Panc1 (cell line): Measurements from ENCODE around the gene DDAH2. TPM values are rescaled to one million over a fixed set of nuclear protein-coding genes. Genes with fewer than 3 reads are reported as not detected.
A peak's percentile ranks its signal among the peaks of the same experiment; 100 is the strongest.

Experiments
- ATAC-seq: fragments of 200-7000 bp; cut with Tn5 transposase; 2 replicates; pipeline ENCODE4 v1.9.1; 2020; ENCODE audit warnings: mild to moderate bottlenecking, moderate library complexity
- BruUV-seq: library from RNA; stranded (reverse); fragments of 400-500 nt; replicated peaks from 2 replicates; lab custom pipeline; 2021; lab: Mats Ljungman, UMichigan
- CTCF ChIA-PET: fragments of 300-600 bp; sonication (Branson Sonifier 250); formaldehyde crosslinking; loops from one replicate; lab custom pipeline; 2022; ENCODE audit warnings: antibody characterized with exemption; lab: Charles Lee
- POLR2A ChIA-PET: fragments of 300-600 bp; sonication (Branson Sonifier 250); formaldehyde crosslinking; loops from one replicate; lab custom pipeline; 2022; ENCODE audit warnings: antibody characterized with exemption; lab: Charles Lee
- DNase-seq: peaks from one replicate; pipeline ENCODE4 v3.0.0-alpha.2; 2010; ENCODE audit warnings: low read depth, low spot score
- H3K27ac ChIP-seq: 2 replicates; pipeline ENCODE4 v1.5.1; 2011; ENCODE audit warnings: mild to moderate bottlenecking, low read length, inconsistent platforms
- H3K27me3 ChIP-seq: fragments of 200-500 bp; sonication (Bioruptor generic); 2 replicates; pipeline ENCODE4 v1.6.0; 2014; ENCODE audit warnings: low read length, inconsistent platforms; ENCODE audit not compliant: control insufficient read depth, insufficient read depth
- H3K36me3 ChIP-seq: fragments of 200-500 bp; sonication (Bioruptor generic); 2 replicates; pipeline ENCODE4 v1.5.1; 2014; ENCODE audit warnings: inconsistent platforms, mild to moderate bottlenecking, low read length, moderate library complexity; ENCODE audit not compliant: control insufficient read depth, insufficient read depth
- H3K4me1 ChIP-seq: 2 replicates; pipeline ENCODE4 v1.5.1; 2011; ENCODE audit warnings: inconsistent platforms, mild to moderate bottlenecking, low read length, moderate library complexity; ENCODE audit not compliant: control insufficient read depth, insufficient read depth
- H3K4me3 ChIP-seq, 2 experiments: 2 replicates each; pipeline ENCODE4 v1.5.1; 2011 to 2012; ENCODE audit warnings: low read depth in 2 of 2, low read length in 2 of 2, mild to moderate bottlenecking in 2 of 2, inconsistent platforms in 1 of 2, moderate library complexity in 1 of 2
- H3K9me3 ChIP-seq: fragments of 200-500 bp; sonication (Bioruptor generic); 2 replicates; pipeline ENCODE4 v1.5.1; 2014; ENCODE audit warnings: low read depth, mild to moderate bottlenecking, inconsistent platforms, low read length, moderate library complexity; ENCODE audit not compliant: control insufficient read depth, insufficient read depth
- POLR2AphosphoS5 ChIP-seq: IDR thresholded peaks from 2 replicates; pipeline ENCODE4 v1.6.1; 2012; ENCODE audit warnings: mild to moderate bottlenecking, low read depth, low read length, moderate library complexity
- REST ChIP-seq, 2 experiments: IDR thresholded peaks; 2 replicates each; pipeline ENCODE4 v1.6.1; 2011 to 2012; ENCODE audit warnings: low read depth in 2 of 2, control low read depth in 1 of 2, low read length in 1 of 2, mild to moderate bottlenecking in 1 of 2, moderate library complexity in 1 of 2; ENCODE audit not compliant: insufficient read depth in 1 of 2
- SIN3A ChIP-seq: IDR thresholded peaks from 2 replicates; pipeline ENCODE4 v1.6.1; 2012; ENCODE audit warnings: low read depth, mild to moderate bottlenecking, low read length, moderate library complexity, borderline replicate concordance; ENCODE audit not compliant: insufficient read depth
- TCF7L2 ChIP-seq: IDR thresholded peaks from 2 replicates; pipeline ENCODE4 v1.6.1; 2011; ENCODE audit warnings: mild to moderate bottlenecking, low read depth, low read length, inconsistent platforms
- in situ Hi-C: cut with HindIII; loops from 2 replicates; pipeline ENCODE4 v1.10.0; 2016; ENCODE audit warnings: low sequenced_read_pairs, low pct_unique_long_range_greater_than_20kb
- intact Hi-C: fragments of 100-400 bp; cut with micrococcal nuclease; formaldehyde crosslinking; loops from one replicate; pipeline ENCODE4 v1.10.0; 2022; ENCODE audit not compliant: unreplicated experiment
- total RNA-seq: library from RNA; stranded (reverse); gene quantifications from one replicate; pipeline ENCODE4 v1.2.1, GENCODE V29; 2021; ENCODE audit not compliant: unreplicated experiment
- TF ChIP-seq, protein P1 (sequence below): fragments of 450-650 bp; IDR thresholded peaks from 2 replicates; pipeline ENCODE4 v1.5.1; 2017; ENCODE audit warnings: mild to moderate bottlenecking

Gene DDAH2
- total RNA-seq, 1 experiment from 2014 or later, result 104 TPM

GRCh38 chr6:31776989-31777666 lies 48.0 kb upstream of the DDAH2 start, which contains the start of gene VWA7:
TSS of gene VWA7 (minus strand) at chr6:31777328. CDS start at chr6:31776779, 549 bp downstream.
- ATAC-seq (peak; percentile 79), DNase-seq (no peak)
- H3K36me3 ChIP-seq, result no peaks in the 10 kb centered on the region
- H3K27me3 ChIP-seq, result no peaks in the 10 kb centered on the region
- intact Hi-C loops (loop anchor here (10.0 kb wide), 1 partner anchor 48 kb away; the partner anchor contains the start of gene HSPA1B), in situ Hi-C loops (no loop called here)
- H3K4me1 ChIP-seq, result peaks cover 31% of the 10 kb centered on the region
- ChIA-PET CTCF (interaction anchor here (1.3 kb wide), 1 partner anchor 14 kb away, joined by 3 read pairs; no protein-coding TSS in a partner anchor), POLR2A (interaction anchor here (0.6 to 1.2 kb wide), 2 partner anchors 14 to 139 kb away, joined by 4 to 11 read pairs; no protein-coding TSS in a partner anchor)
- TF ChIP-seq, protein P1, sequence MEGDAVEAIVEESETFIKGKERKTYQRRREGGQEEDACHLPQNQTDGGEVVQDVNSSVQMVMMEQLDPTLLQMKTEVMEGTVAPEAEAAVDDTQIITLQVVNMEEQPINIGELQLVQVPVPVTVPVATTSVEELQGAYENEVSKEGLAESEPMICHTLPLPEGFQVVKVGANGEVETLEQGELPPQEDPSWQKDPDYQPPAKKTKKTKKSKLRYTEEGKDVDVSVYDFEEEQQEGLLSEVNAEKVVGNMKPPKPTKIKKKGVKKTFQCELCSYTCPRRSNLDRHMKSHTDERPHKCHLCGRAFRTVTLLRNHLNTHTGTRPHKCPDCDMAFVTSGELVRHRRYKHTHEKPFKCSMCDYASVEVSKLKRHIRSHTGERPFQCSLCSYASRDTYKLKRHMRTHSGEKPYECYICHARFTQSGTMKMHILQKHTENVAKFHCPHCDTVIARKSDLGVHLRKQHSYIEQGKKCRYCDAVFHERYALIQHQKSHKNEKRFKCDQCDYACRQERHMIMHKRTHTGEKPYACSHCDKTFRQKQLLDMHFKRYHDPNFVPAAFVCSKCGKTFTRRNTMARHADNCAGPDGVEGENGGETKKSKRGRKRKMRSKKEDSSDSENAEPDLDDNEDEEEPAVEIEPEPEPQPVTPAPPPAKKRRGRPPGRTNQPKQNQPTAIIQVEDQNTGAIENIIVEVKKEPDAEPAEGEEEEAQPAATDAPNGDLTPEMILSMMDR, result no peak
- peak; percentile 80; the same call in 1 of the 2 replicates for TF ChIP-seq SIN3A
- peak; percentile 87 for TF ChIP-seq POLR2AphosphoS5
- H3K4me3 ChIP-seq, result peak within 1 kb of the TSS in 1 of 2 experiments; percentile 3; a peak in 1 of 4 replicates
- peak within 1 kb of the TSS; percentile 74 for H3K27ac ChIP-seq
- BruUV-seq, result no TSS peak
- no peaks in the 10 kb centered on the region for H3K9me3 ChIP-seq

DNA sequence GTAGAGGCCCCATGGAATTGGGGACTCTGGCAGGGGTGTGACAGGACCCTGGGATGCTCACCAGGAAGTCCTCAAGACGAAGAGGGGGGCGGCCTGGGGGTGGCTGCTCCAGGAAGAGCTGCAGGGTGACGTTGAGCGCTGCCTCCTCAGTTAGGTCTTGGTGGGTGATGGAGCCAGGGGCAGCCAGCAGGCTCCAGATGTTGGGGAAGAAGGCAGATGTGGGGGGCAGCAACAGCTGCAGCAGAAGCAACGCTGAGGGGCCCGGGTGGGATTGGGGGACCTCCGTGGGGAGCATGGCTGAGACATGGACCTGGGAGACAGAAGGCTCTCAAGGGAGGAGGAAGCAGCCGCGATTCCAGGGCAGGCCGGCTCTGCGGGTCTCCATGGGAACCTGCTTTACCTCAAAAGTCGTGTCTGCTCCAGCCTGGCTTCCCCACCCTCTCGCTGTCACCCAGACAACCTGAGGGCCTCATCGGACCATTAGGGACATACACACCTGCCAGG lies 47.4 kb upstream of the DDAH2 start:
- intact Hi-C loops, result loop anchor here (10.0 kb wide), 1 partner anchor 48 kb away; the partner anchor contains the start of gene HSPA1B
- H3K9me3 ChIP-seq, result no peaks in the 10 kb centered on the region
- POLR2A ChIA-PET, result interaction anchor here (0.6 kb wide), 1 partner anchor 140 kb away, joined by 11 read pairs; no protein-coding TSS in a partner anchor
- no TSS peak for BruUV-seq
- DNase-seq (no peak), ATAC-seq (peak; percentile 28)
- in situ Hi-C loops, result no loop called here
- H3K4me1 ChIP-seq, result peaks cover 31% of the 10 kb centered on the region
- no peaks in the 10 kb centered on the region for H3K27me3 ChIP-seq
- H3K36me3 ChIP-seq, result no peaks in the 10 kb centered on the region
- peak overlapping the region; percentile 74 for H3K27ac ChIP-seq
- TF ChIP-seq, protein P1, result no peak
- TF ChIP-seq TCF7L2, result no peak
- TF ChIP-seq POLR2AphosphoS5, result no peak
- no peak for TF ChIP-seq REST (IDR thresholded peaks at IDR 0.05; ENCODE audit: insufficient read depth in 1 of 2, low read depth in 2 of 2, low read length in 1 of 2)
- no peak for TF ChIP-seq SIN3A
- CTCF ChIA-PET, result no interaction called here
- peak overlapping the region in 1 of 2 experiments; percentile 3; a peak in 1 of 4 replicates for H3K4me3 ChIP-seq
